Endodermal cell (in vitro differentiated cells): Measurements from ENCODE around the gene DPH2. TPM values are rescaled to one million over a fixed set of nuclear protein-coding genes. Genes with fewer than 3 reads are reported as not detected.

Source experiments
- DNase-seq: peaks from one replicate; pipeline ENCODE4 v3.0.0-alpha.2; 2017
- H3K27ac ChIP-seq: 2 replicates; pipeline ENCODE4 v1.5.1; 2013; ENCODE audit warnings: mild to moderate bottlenecking, low read depth, low read length, moderate library complexity
- H3K27me3 ChIP-seq: 2 replicates; pipeline ENCODE4 v1.6.1; 2013; ENCODE audit warnings: mild to moderate bottlenecking, low read length, moderate library complexity; ENCODE audit not compliant: insufficient read depth, control insufficient read depth, poor library complexity, severe bottlenecking
- H3K36me3 ChIP-seq: 2 replicates; pipeline ENCODE4 v1.7.0; 2013; ENCODE audit warnings: mild to moderate bottlenecking, low read length, moderate library complexity; ENCODE audit not compliant: control insufficient read depth, insufficient read depth
- H3K4me1 ChIP-seq: one replicate; pipeline ENCODE4 v1.7.0; 2013; ENCODE audit warnings: low read length; ENCODE audit not compliant: control insufficient read depth, insufficient read depth
- H3K4me3 ChIP-seq: 2 replicates; pipeline ENCODE4 v1.5.1; 2013; ENCODE audit warnings: mild to moderate bottlenecking, low read length, moderate library complexity
- H3K9ac ChIP-seq: 2 replicates; pipeline ENCODE4 v1.6.1; 2013; ENCODE audit warnings: mild to moderate bottlenecking, low read length, moderate library complexity; ENCODE audit not compliant: poor library complexity, severe bottlenecking; ENCODE audit errors: extremely low read depth
- H3K9me3 ChIP-seq: 2 replicates; pipeline ENCODE4 v1.6.1; 2013; ENCODE audit warnings: mild to moderate bottlenecking, low read length, moderate library complexity; ENCODE audit not compliant: control insufficient read depth
- H3K27ac Mint-ChIP-seq: 2 replicates; pipeline ENCODE4 v1.8.0; 2020; ENCODE audit warnings: mixed read lengths
- H3K27me3 Mint-ChIP-seq: 2 replicates; pipeline ENCODE4 v1.8.0; 2021; ENCODE audit warnings: mild to moderate bottlenecking, mixed read lengths; ENCODE audit not compliant: insufficient read depth
- H3K36me3 Mint-ChIP-seq: 2 replicates; pipeline ENCODE4 v1.8.0; 2020; ENCODE audit warnings: low read depth, mixed read lengths
- H3K4me1 Mint-ChIP-seq: 2 replicates; pipeline ENCODE4 v1.8.0; 2020; ENCODE audit warnings: mixed read lengths
- H3K4me3 Mint-ChIP-seq: 2 replicates; pipeline ENCODE4 v1.8.0; 2020; ENCODE audit warnings: mild to moderate bottlenecking, moderate library complexity, mixed read lengths
- H3K9me3 Mint-ChIP-seq: 2 replicates; pipeline ENCODE4 v1.8.0; 2020; ENCODE audit warnings: mild to moderate bottlenecking, mixed read lengths
- WGBS, 2 experiments: methylation state at CpG; one replicate each; pipeline versions ENCODE4 v1.1.5 to v1.1.7; 2013; ENCODE audit warnings: missing lambda C conversion rate in 2 of 2, mixed read lengths in 1 of 2; ENCODE audit not compliant: insufficient coverage in 1 of 2, insufficient read length in 1 of 2; 5-methylcytosine and 5-hydroxymethylcytosine counted together
- total RNA-seq, 2 donors: library from RNA; stranded (reverse); fragmentation: NEBNext Ultra II Directional in 1 of 2; extraction: Animal tissue kit (Norgen Biotek cat#: 25700) in 1 of 2; gene quantifications; 2 replicates in 1 of 2; 3 replicates in 1 of 2; pipeline ENCODE4 v1.2.1, GENCODE V29; 2021
- TF ChIP-seq, protein P1 (sequence below): fragments of 200-600 bp; sonication (generic); conservative IDR thresholded peaks from 2 replicates; pipeline ENCODE4 v1.5.0; 2021; ENCODE audit warnings: antibody characterized with exemption, mild to moderate bottlenecking

DPH2 gene
- total RNA-seq, 2 donors from 2014 or later = 28.5 to 31.3 TPM

DNA sequence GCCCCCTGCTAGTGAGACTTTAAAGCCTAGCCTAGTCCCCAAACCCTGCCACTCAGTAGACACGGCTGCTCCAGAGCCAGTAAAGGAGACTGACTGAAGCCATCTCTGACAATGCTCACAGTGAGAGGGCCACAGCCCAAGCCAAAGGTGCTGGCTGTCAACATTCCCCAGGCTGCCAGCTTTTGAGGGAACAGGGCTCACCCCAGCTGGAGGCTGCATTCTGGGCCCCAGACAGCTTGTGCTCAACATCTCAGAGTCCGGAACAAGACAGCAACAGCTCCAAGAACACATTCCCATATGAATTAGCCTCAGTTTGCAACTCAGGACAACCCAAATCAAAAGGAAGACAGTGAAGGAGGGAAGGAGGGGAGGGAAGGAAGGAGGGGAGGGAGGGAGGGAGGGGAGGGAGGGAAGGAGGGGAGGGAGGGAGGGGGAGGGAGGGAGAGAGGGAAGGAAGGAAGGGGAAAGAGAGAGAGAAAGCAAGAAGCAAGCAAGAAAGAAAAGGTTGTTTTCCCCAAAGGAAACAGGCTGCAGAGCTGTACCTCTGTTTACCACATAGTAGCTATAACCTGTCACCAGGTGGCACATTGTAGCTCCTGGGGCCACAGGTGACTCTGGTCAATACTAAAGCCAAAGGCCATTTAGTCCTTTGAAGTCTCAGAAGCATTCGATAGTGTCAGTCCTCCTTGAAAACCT is 30.8 kb upstream of the DPH2 start:
- Mint-ChIP-seq H3K27me3 (peaks cover 26% of the 10 kb centered on the region), H3K36me3 (no peaks in the 10 kb centered on the region), H3K4me1 (peaks cover 9% of the 10 kb centered on the region), H3K27ac (no peak overlapping the region), H3K9me3 (no peaks in the 10 kb centered on the region), H3K4me3 (no peak overlapping the region)
- no peak for DNase-seq
- TF ChIP-seq, protein P1, sequence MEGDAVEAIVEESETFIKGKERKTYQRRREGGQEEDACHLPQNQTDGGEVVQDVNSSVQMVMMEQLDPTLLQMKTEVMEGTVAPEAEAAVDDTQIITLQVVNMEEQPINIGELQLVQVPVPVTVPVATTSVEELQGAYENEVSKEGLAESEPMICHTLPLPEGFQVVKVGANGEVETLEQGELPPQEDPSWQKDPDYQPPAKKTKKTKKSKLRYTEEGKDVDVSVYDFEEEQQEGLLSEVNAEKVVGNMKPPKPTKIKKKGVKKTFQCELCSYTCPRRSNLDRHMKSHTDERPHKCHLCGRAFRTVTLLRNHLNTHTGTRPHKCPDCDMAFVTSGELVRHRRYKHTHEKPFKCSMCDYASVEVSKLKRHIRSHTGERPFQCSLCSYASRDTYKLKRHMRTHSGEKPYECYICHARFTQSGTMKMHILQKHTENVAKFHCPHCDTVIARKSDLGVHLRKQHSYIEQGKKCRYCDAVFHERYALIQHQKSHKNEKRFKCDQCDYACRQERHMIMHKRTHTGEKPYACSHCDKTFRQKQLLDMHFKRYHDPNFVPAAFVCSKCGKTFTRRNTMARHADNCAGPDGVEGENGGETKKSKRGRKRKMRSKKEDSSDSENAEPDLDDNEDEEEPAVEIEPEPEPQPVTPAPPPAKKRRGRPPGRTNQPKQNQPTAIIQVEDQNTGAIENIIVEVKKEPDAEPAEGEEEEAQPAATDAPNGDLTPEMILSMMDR = peak; percentile 38
- H3K4me3 ChIP-seq = no peak overlapping the region
- no peaks in the 10 kb centered on the region for H3K9me3 ChIP-seq
- H3K9ac ChIP-seq = no peak overlapping the region
- H3K36me3 ChIP-seq = no peaks in the 10 kb centered on the region
- 57 to 70% methylated on average over 2 to 3 of the region's 3 CpGs for WGBS, 2 experiments
- no peaks in the 10 kb centered on the region for H3K4me1 ChIP-seq
- H3K27me3 ChIP-seq = peaks cover 16% of the 10 kb centered on the region
- H3K27ac ChIP-seq = no peak overlapping the region

GRCh38 chr1:43942411-43942810 is 27.4 kb upstream of the DPH2 start:
- Histone ChIP-seq H3K27ac (no peak overlapping the region), H3K27me3 (peaks cover 10% of the 10 kb centered on the region), H3K36me3 (no peaks in the 10 kb centered on the region), H3K4me1 (peaks cover 3% of the 10 kb centered on the region), H3K9me3 (no peaks in the 10 kb centered on the region), H3K9ac (no peak overlapping the region), H3K4me3 (no peak overlapping the region)
- Mint-ChIP-seq H3K4me3 (no peak overlapping the region), H3K36me3 (no peaks in the 10 kb centered on the region), H3K9me3 (no peaks in the 10 kb centered on the region), H3K27ac (no peak overlapping the region), H3K27me3 (peaks cover 25% of the 10 kb centered on the region), H3K4me1 (peaks cover 7% of the 10 kb centered on the region)
- no peak for DNase-seq
- 87 to 100% methylated on average over 1 to 3 of the region's 3 CpGs for WGBS, 2 experiments
- TF ChIP-seq, protein P1 = no peak

DNA sequence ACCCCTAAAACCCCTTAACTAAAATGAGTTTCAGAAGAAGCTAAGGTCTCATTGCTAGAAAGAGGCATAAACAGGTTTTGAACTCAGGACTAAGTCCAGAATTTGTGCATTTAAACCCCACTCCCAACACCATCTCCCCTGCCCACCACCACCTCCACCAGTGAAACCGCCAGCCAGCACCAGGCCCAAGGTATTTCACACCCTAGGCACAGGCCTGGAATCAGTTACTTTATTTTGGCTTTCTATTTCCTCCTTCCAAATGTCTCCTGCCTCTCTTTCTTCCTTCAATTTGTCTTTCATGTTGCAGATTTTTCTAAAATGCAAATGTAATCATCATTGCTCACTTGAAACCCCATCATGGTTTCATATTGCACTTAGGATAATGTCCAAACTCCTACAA is 24.9 kb upstream of the DPH2 start:
- Histone ChIP-seq H3K27ac (no peak overlapping the region), H3K4me1 (peaks cover 10% of the 10 kb centered on the region), H3K4me3 (no peak overlapping the region), H3K36me3 (peaks cover 2% of the 10 kb centered on the region), H3K9ac (no peak overlapping the region), H3K27me3 (peaks cover 4% of the 10 kb centered on the region), H3K9me3 (no peaks in the 10 kb centered on the region)
- no peak for DNase-seq
- H3K4me3 Mint-ChIP-seq = no peak overlapping the region
- H3K27me3 Mint-ChIP-seq = peaks cover 5% of the 10 kb centered on the region
- H3K4me1 Mint-ChIP-seq = peaks cover 10% of the 10 kb centered on the region
- TF ChIP-seq, protein P1 = no peak
- WGBS, 2 experiments = 96 to 100% methylated on average over 1 of the region's 1 CpG
- no peaks in the 10 kb centered on the region for H3K36me3 Mint-ChIP-seq
- no peak overlapping the region for H3K27ac Mint-ChIP-seq
- no peaks in the 10 kb centered on the region for H3K9me3 Mint-ChIP-seq
